H9 (cell line): Measurements from ENCODE around the gene DUS2. TPM values are rescaled to one million over a fixed set of nuclear protein-coding genes. Genes with fewer than 3 reads are reported as not detected.
"Not testable (repeated sequence)": the region's sequence is repeated elsewhere in the genome, so short reads cannot be mapped to it uniquely, and the experiment has no call there.

Experiments used
- DNase-seq: peaks from one replicate; pipeline ENCODE4 v3.0.0-alpha.2; 2017
- H2AFZ ChIP-seq: one replicate; pipeline ENCODE4 v1.6.1; 2013; ENCODE audit warnings: mild to moderate bottlenecking, low read length, control low read depth, moderate library complexity
- H2AK5ac ChIP-seq: 2 replicates; pipeline ENCODE4 v1.6.1; 2013; ENCODE audit warnings: low read length, control low read depth, mixed read lengths; ENCODE audit not compliant: insufficient read length
- H2BK120ac ChIP-seq: one replicate; pipeline ENCODE4 v1.6.1; 2013; ENCODE audit warnings: low read depth, mild to moderate bottlenecking, low read length, control low read depth, inconsistent platforms; ENCODE audit not compliant: poor library complexity, severe bottlenecking
- H2BK12ac ChIP-seq: 2 replicates; pipeline ENCODE4 v1.6.1; 2013; ENCODE audit warnings: low read length, control low read depth, mixed read lengths, low read depth; ENCODE audit not compliant: insufficient read length
- H2BK15ac ChIP-seq: 2 replicates; pipeline ENCODE4 v1.6.1; 2013; ENCODE audit warnings: low read depth, low read length, control low read depth
- H2BK20ac ChIP-seq: one replicate; pipeline ENCODE4 v1.6.1; 2013; ENCODE audit warnings: low read depth, mild to moderate bottlenecking, low read length, control low read depth, inconsistent platforms; ENCODE audit not compliant: poor library complexity, severe bottlenecking
- H2BK5ac ChIP-seq: 2 replicates; pipeline ENCODE4 v1.6.1; 2013; ENCODE audit warnings: low read length, control low read depth, mixed read lengths; ENCODE audit not compliant: insufficient read length
- H3K14ac ChIP-seq: 2 replicates; pipeline ENCODE4 v1.6.1; 2013; ENCODE audit warnings: low read length, control low read depth; ENCODE audit not compliant: insufficient read depth
- H3K18ac ChIP-seq: 2 replicates; pipeline ENCODE4 v1.6.1; 2013; ENCODE audit warnings: low read depth, mild to moderate bottlenecking, mixed read lengths, low read length, control low read depth; ENCODE audit not compliant: insufficient read length
- H3K23ac ChIP-seq: 2 replicates; pipeline ENCODE4 v1.6.1; 2013; ENCODE audit warnings: low read length, control low read depth, mixed read lengths, low read depth; ENCODE audit not compliant: insufficient read length
- H3K23me2 ChIP-seq: 2 replicates; pipeline ENCODE4 v1.6.1; 2013; ENCODE audit warnings: low read depth, mild to moderate bottlenecking, mixed read lengths, low read length, control low read depth; ENCODE audit not compliant: insufficient read length, poor library complexity, severe bottlenecking
- H3K27ac ChIP-seq: 2 replicates; pipeline ENCODE4 v1.5.1; 2013; ENCODE audit warnings: low read length, control low read depth, mixed read lengths, low read depth; ENCODE audit not compliant: insufficient read length
- H3K27me3 ChIP-seq: 2 replicates; pipeline ENCODE4 v1.6.1; 2013; ENCODE audit warnings: low read length, control low read depth, inconsistent platforms; ENCODE audit not compliant: insufficient read depth
- H3K4ac ChIP-seq: 2 replicates; pipeline ENCODE4 v1.6.1; 2013; ENCODE audit warnings: low read depth, mild to moderate bottlenecking, control low read depth, inconsistent platforms, low read length, moderate library complexity
- H3K4me1 ChIP-seq: 2 replicates; pipeline ENCODE4 v1.6.1; 2013; ENCODE audit warnings: low read length, control low read depth, inconsistent platforms; ENCODE audit not compliant: insufficient read depth
- H3K4me2 ChIP-seq: 2 replicates; pipeline ENCODE4 v1.6.1; 2013; ENCODE audit warnings: low read length, control low read depth, mixed read lengths; ENCODE audit not compliant: insufficient read length, insufficient read depth
- H3K56ac ChIP-seq: 2 replicates; pipeline ENCODE4 v1.6.1; 2013; ENCODE audit warnings: low read depth, mild to moderate bottlenecking, mixed read lengths, low read length, control low read depth; ENCODE audit not compliant: insufficient read length
- H3K79me1 ChIP-seq: 2 replicates; pipeline ENCODE4 v1.6.1; 2013; ENCODE audit warnings: low read depth, mild to moderate bottlenecking, moderate library complexity, low read length, control low read depth, inconsistent platforms; ENCODE audit not compliant: insufficient read depth, poor library complexity, severe bottlenecking
- H3K79me2 ChIP-seq: 2 replicates; pipeline ENCODE4 v1.6.1; 2013; ENCODE audit warnings: low read length, control low read depth, inconsistent platforms; ENCODE audit not compliant: insufficient read depth
- H3K9ac ChIP-seq: 2 replicates; pipeline ENCODE4 v1.6.1; 2013; ENCODE audit warnings: low read length, control low read depth, mixed read lengths; ENCODE audit not compliant: insufficient read length; ENCODE audit errors: extremely low read depth
- H3K9me3 ChIP-seq: one replicate; pipeline ENCODE4 v1.6.1; 2013; ENCODE audit warnings: low read depth, low read length, inconsistent platforms; ENCODE audit not compliant: control insufficient read depth
- H3T11ph ChIP-seq: one replicate; pipeline ENCODE4 v1.6.1; 2013; ENCODE audit warnings: mild to moderate bottlenecking, low read length, control low read depth, inconsistent platforms
- H4K20me1 ChIP-seq: one replicate; pipeline ENCODE4 v1.6.1; 2013; ENCODE audit not compliant: control insufficient read depth, insufficient read length, insufficient read depth
- H4K5ac ChIP-seq: 2 replicates; pipeline ENCODE4 v1.6.1; 2013; ENCODE audit warnings: low read depth, mild to moderate bottlenecking, mixed read lengths, low read length, control low read depth; ENCODE audit not compliant: insufficient read length
- H4K8ac ChIP-seq: replicated peaks from 2 replicates; pipeline ENCODE4 v1.6.1; 2013; ENCODE audit warnings: low read length, control low read depth, mixed read lengths, low read depth; ENCODE audit not compliant: insufficient read length
- H4K91ac ChIP-seq: 2 replicates; pipeline ENCODE4 v1.6.1; 2013; ENCODE audit warnings: low read depth, mild to moderate bottlenecking, moderate library complexity, mixed read lengths, low read length, control low read depth; ENCODE audit not compliant: insufficient read length
- H3K27ac Mint-ChIP-seq, 3 experiments: 2 replicates in 2 of 3; 3 replicates in 1 of 3; pipeline ENCODE4 v1.8.0; 2020 to 2021; ENCODE audit warnings: mixed read lengths in 3 of 3, mild to moderate bottlenecking in 1 of 3, moderate library complexity in 1 of 3
- H3K27me3 Mint-ChIP-seq: 2 replicates; pipeline ENCODE4 v1.8.0; 2021; ENCODE audit warnings: low read depth, mild to moderate bottlenecking, moderate library complexity, mixed read lengths
- H3K36me3 Mint-ChIP-seq, 3 experiments: 2 replicates in 2 of 3; 3 replicates in 1 of 3; pipeline ENCODE4 v1.8.0; 2020 to 2021; ENCODE audit warnings: low read depth in 3 of 3, mixed read lengths in 3 of 3; ENCODE audit not compliant: insufficient read depth in 1 of 3
- H3K4me1 Mint-ChIP-seq, 2 experiments: 2 replicates each; pipeline ENCODE4 v1.8.0; 2020; ENCODE audit warnings: mixed read lengths in 2 of 2
- H3K4me3 Mint-ChIP-seq, 2 experiments: 2 replicates in 1 of 2; 3 replicates in 1 of 2; pipeline ENCODE4 v1.8.0; 2020 to 2021; ENCODE audit warnings: mild to moderate bottlenecking in 2 of 2, mixed read lengths in 2 of 2, moderate library complexity in 1 of 2
- H3K9me3 Mint-ChIP-seq, 2 experiments: 2 replicates in 1 of 2; 3 replicates in 1 of 2; pipeline ENCODE4 v1.8.0; 2020; ENCODE audit warnings: mild to moderate bottlenecking in 2 of 2, mixed read lengths in 2 of 2, moderate library complexity in 1 of 2
- CTCF ChIP-seq: fragments of 200-600 bp; sonication (generic); conservative IDR thresholded peaks from 3 replicates; pipeline ENCODE4 v1.8.0; 2021; ENCODE audit warnings: antibody characterized with exemption, mild to moderate bottlenecking
- WGBS: extraction: QIAGEN DNeasy Blood & Tissue Kit; methylation state at CpG from one replicate; pipeline ENCODE4 v1.1.7; 2013; ENCODE audit warnings: missing lambda C conversion rate, low lambda C conversion rate, mixed read lengths; ENCODE audit not compliant: insufficient read length; ENCODE audit errors: extremely low coverage; 5-methylcytosine and 5-hydroxymethylcytosine counted together
- total RNA-seq: library from RNA; stranded (reverse); gene quantifications from 2 replicates; pipeline ENCODE4 v1.2.1, GENCODE V29; 2021

The DUS2 gene
- total RNA-seq, 1 experiment from 2014 or later = 28.5 TPM

DNA sequence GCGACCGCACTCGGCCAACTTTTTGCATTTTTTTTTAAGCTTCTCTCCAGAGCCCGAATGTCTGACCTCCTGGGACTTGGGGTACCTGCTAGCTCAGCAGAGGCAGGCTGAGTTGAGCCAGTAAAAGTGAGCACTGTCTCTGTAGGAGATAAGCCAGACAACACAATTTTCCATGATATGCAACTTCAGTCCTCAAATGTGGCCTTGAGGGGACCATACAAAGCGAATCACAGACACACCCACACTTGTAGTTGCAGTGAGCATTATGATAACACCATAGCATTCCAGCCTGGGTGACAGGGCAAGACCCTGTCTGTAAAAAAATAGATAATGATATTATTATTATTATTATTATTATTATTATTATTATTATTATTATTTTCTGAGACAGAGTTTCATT is 26.4 kb upstream of the DUS2 start:
- Mint-ChIP-seq H3K36me3 (peaks cover 0 to 3% (median 0%) of the 10 kb centered on the region in 3 experiments; a peak in 2 of 7 replicates), H3K27me3 (peaks cover 23% of the 10 kb centered on the region), H3K4me3 (no peak overlapping the region), H3K9me3 (no peaks in the 10 kb centered on the region; a peak in 1 of 5 replicates), H3K4me1 (peaks cover 0 to 2% of the 10 kb centered on the region in 2 experiments; a peak in 1 of 4 replicates), H3K27ac (peak overlapping the region in 1 of 3 experiments; percentile 67; a peak in 1 of 7 replicates)
- no peak overlapping the region for H3K14ac ChIP-seq
- no peak overlapping the region for H4K8ac ChIP-seq
- no peak overlapping the region for H2AFZ ChIP-seq
- no peaks in the 10 kb centered on the region for H3K4me1 ChIP-seq
- H2BK12ac ChIP-seq = no peak overlapping the region
- no peak overlapping the region for H3K18ac ChIP-seq
- H2BK20ac ChIP-seq = no peak overlapping the region
- DNase-seq = no peak
- H3K56ac ChIP-seq = no peak overlapping the region
- H3K23me2 ChIP-seq = no peaks in the 10 kb centered on the region
- H2BK120ac ChIP-seq = no peak overlapping the region
- no peaks in the 10 kb centered on the region for H3K79me1 ChIP-seq
- no CpG with 5 or more reads among the region's 5 CpGs for WGBS
- no peak for TF ChIP-seq CTCF
- H2BK5ac ChIP-seq = no peak overlapping the region
- H3K27ac ChIP-seq = no peak overlapping the region
- no peak overlapping the region for H2AK5ac ChIP-seq
- no peak overlapping the region for H3K9ac ChIP-seq
- H3T11ph ChIP-seq = no peak overlapping the region
- H4K91ac ChIP-seq = no peak overlapping the region
- no peak overlapping the region for H3K4me2 ChIP-seq
- H3K23ac ChIP-seq = no peak overlapping the region
- H3K9me3 ChIP-seq = no peaks in the 10 kb centered on the region
- no peak overlapping the region for H3K4ac ChIP-seq
- H3K79me2 ChIP-seq = no peaks in the 10 kb centered on the region
- no peaks in the 10 kb centered on the region for H4K20me1 ChIP-seq
- H2BK15ac ChIP-seq = no peak overlapping the region
- no peaks in the 10 kb centered on the region for H3K27me3 ChIP-seq
- no peak overlapping the region for H4K5ac ChIP-seq

DNA sequence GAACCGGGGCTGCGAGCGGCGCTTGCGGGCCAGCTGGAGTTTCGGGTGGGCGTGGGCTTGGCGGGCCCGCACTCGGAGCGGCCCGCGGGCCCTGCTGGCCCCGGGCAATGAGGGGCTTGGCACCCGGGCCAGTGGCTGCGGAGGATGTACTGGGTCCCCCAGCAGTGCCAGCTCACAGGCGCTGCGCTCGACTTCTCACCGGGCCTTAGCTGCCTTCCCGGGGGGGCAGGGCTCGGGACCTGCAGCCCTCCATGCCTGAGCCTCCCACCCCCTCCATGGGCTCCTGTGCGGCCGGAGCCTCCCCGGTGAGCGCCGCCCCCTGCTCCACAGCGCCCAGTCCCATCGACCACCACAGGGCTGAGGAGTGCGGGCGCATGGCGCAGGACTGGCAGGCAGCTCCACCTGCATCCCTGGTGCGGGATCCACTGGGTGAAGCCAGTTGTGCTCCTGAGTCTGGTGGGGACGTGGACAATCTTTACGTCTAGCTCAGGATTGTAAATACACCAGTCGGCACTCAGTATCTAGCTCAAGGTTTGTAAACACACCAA is 24.8 kb upstream of the DUS2 start:
- H3K27me3 Mint-ChIP-seq, H4K8ac ChIP-seq: not testable (repeated sequence)

More for the DNA sequence above, 24.8 kb upstream of the DUS2 start:
- not testable (repeated sequence) for H3K23ac ChIP-seq, H3K23me2 ChIP-seq, DNase-seq, H3K14ac ChIP-seq, H3K4me3 Mint-ChIP-seq, H3K9me3 ChIP-seq, H2BK5ac ChIP-seq, H3K36me3 Mint-ChIP-seq, H3T11ph ChIP-seq, H3K4me1 Mint-ChIP-seq, H3K27ac Mint-ChIP-seq, H2BK15ac ChIP-seq, H4K91ac ChIP-seq, H2BK120ac ChIP-seq, H2AFZ ChIP-seq, H3K56ac ChIP-seq, H3K4me1 ChIP-seq, H3K18ac ChIP-seq, H2AK5ac ChIP-seq, H3K4me2 ChIP-seq, H3K27ac ChIP-seq, H3K27me3 ChIP-seq, H3K9me3 Mint-ChIP-seq, H3K79me1 ChIP-seq, H4K5ac ChIP-seq, H4K20me1 ChIP-seq, H3K4ac ChIP-seq, H2BK20ac ChIP-seq, H3K9ac ChIP-seq, H2BK12ac ChIP-seq, H3K79me2 ChIP-seq
- no CpG with 5 or more reads among the region's 36 CpGs for WGBS
